KMS-11 (cell line): ENCODE data around the gene CDKL4.
"Not testable (repeated sequence)": the region's sequence is repeated elsewhere in the genome, so short reads cannot be mapped to it uniquely, and the experiment has no call there.

ENCODE experiments used
- H2AFZ ChIP-seq: fragments of 200-600 bp; sonication (generic); 2 replicates; pipeline ENCODE4 v1.6.1; 2016; ENCODE audit warnings: antibody characterized with exemption, mixed run types, low read depth
- H3K27ac ChIP-seq: fragments of 200-600 bp; sonication (generic); 2 replicates; pipeline ENCODE4 v1.6.1; 2016; ENCODE audit warnings: mild to moderate bottlenecking, mixed run types
- H3K27me3 ChIP-seq: fragments of 200-600 bp; sonication (generic); 2 replicates; pipeline ENCODE4 v1.6.1; 2017; ENCODE audit warnings: mild to moderate bottlenecking, low read depth, mixed run types, moderate library complexity; ENCODE audit not compliant: insufficient read depth
- H3K36me3 ChIP-seq: fragments of 200-600 bp; sonication (generic); 2 replicates; pipeline ENCODE4 v1.6.1; 2017; ENCODE audit warnings: mild to moderate bottlenecking, mixed run types; ENCODE audit not compliant: insufficient read depth
- H3K4me1 ChIP-seq: fragments of 200-600 bp; sonication (generic); 2 replicates; pipeline ENCODE4 v1.6.1; 2016; ENCODE audit warnings: mild to moderate bottlenecking, low read depth, mixed run types; ENCODE audit not compliant: poor library complexity, severe bottlenecking
- H3K4me2 ChIP-seq: fragments of 200-600 bp; sonication (generic); 2 replicates; pipeline ENCODE4 v1.7.0; 2016; ENCODE audit warnings: mild to moderate bottlenecking, mixed run types
- H3K4me3 ChIP-seq: fragments of 200-600 bp; sonication (generic); IDR thresholded peaks from 2 replicates; pipeline ENCODE4 v1.6.1; 2017; ENCODE audit warnings: low read depth, low read length, mixed read lengths; ENCODE audit not compliant: insufficient read depth
- H3K79me2 ChIP-seq: fragments of 200-600 bp; sonication (generic); 2 replicates; pipeline ENCODE4 v1.6.1; 2016; ENCODE audit warnings: low read depth, mixed run types; ENCODE audit not compliant: insufficient read depth
- H3K9ac ChIP-seq: fragments of 200-600 bp; sonication (generic); 2 replicates; pipeline ENCODE4 v1.6.1; 2016; ENCODE audit warnings: mild to moderate bottlenecking, mixed run types
- H4K20me1 ChIP-seq: fragments of 200-600 bp; sonication (generic); 2 replicates; pipeline ENCODE4 v1.6.1; 2016; ENCODE audit warnings: mild to moderate bottlenecking, mixed run types; ENCODE audit not compliant: insufficient read depth
- TF ChIP-seq, protein P1 (sequence below): fragments of 200-600 bp; sonication (generic); conservative IDR thresholded peaks from 2 replicates; pipeline ENCODE4 v1.6.1; 2017; ENCODE audit warnings: low read depth, mild to moderate bottlenecking, antibody characterized with exemption, low read length, moderate library complexity, mixed read lengths

CDKL4 gene

GRCh38 chr2:39156846-39157245, 86.9 kb downstream of the CDKL4 start:
- Histone ChIP-seq H3K36me3 (no peaks in the 10 kb centered on the region), H3K79me2 (no peaks in the 10 kb centered on the region), H3K27ac (no peak overlapping the region), H3K9ac (no peak overlapping the region), H4K20me1 (no peaks in the 10 kb centered on the region), H2AFZ (no peak overlapping the region), H3K4me1 (peaks cover 15% of the 10 kb centered on the region), H3K27me3 (no peaks in the 10 kb centered on the region), H3K4me2 (no peak overlapping the region), H3K4me3 (no peak overlapping the region)
- TF ChIP-seq, protein P1, sequence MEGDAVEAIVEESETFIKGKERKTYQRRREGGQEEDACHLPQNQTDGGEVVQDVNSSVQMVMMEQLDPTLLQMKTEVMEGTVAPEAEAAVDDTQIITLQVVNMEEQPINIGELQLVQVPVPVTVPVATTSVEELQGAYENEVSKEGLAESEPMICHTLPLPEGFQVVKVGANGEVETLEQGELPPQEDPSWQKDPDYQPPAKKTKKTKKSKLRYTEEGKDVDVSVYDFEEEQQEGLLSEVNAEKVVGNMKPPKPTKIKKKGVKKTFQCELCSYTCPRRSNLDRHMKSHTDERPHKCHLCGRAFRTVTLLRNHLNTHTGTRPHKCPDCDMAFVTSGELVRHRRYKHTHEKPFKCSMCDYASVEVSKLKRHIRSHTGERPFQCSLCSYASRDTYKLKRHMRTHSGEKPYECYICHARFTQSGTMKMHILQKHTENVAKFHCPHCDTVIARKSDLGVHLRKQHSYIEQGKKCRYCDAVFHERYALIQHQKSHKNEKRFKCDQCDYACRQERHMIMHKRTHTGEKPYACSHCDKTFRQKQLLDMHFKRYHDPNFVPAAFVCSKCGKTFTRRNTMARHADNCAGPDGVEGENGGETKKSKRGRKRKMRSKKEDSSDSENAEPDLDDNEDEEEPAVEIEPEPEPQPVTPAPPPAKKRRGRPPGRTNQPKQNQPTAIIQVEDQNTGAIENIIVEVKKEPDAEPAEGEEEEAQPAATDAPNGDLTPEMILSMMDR, result no peak

- no peak overlapping the region for H2AFZ ChIP-seq
- H3K79me2 ChIP-seq, result no peaks in the 10 kb centered on the region
- TF ChIP-seq, protein P1, result no peak
- H3K4me1 ChIP-seq, result peaks cover 12% of the 10 kb centered on the region
- no peak overlapping the region for H3K4me2 ChIP-seq
- H3K9ac ChIP-seq, result no peak overlapping the region
- H3K4me3 ChIP-seq, result no peak overlapping the region
- H3K27ac ChIP-seq, result no peak overlapping the region
- H3K36me3 ChIP-seq, result no peaks in the 10 kb centered on the region
- H4K20me1 ChIP-seq, result no peaks in the 10 kb centered on the region
- no peaks in the 10 kb centered on the region for H3K27me3 ChIP-seq
Measured at GRCh38 chr2:39156107-39156506, 87.7 kb downstream of the CDKL4 start.

DNA sequence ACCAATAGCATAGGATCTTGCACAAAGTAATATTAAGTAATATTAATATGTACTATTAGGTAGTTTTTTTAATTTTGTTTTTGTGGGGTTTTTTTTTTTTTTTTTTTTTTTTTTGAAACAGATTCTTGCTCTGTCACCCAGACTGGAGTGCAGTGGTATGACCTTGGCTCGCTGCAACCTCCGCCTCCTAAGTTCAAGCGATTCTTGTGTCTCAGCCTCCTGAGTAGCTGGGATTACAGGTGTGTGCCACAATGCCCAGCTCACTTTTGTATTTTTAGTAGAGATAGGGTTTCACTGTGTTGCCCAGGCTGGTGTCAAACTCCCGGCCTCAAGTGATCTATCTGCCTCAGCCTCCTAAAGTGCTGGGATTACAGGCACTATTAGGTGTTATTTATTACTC, 88.2 kb downstream of the CDKL4 start:
- not testable (repeated sequence) for H3K36me3 ChIP-seq, H3K79me2 ChIP-seq, H3K27ac ChIP-seq, H3K27me3 ChIP-seq, H3K9ac ChIP-seq, H3K4me1 ChIP-seq, H3K4me2 ChIP-seq, H2AFZ ChIP-seq, H4K20me1 ChIP-seq, H3K4me3 ChIP-seq

- Histone ChIP-seq H3K4me3 (no peak overlapping the region), H3K9ac (no peak overlapping the region)
Measured at GRCh38 chr2:39154944-39155343, 88.8 kb downstream of the CDKL4 start.

DNA sequence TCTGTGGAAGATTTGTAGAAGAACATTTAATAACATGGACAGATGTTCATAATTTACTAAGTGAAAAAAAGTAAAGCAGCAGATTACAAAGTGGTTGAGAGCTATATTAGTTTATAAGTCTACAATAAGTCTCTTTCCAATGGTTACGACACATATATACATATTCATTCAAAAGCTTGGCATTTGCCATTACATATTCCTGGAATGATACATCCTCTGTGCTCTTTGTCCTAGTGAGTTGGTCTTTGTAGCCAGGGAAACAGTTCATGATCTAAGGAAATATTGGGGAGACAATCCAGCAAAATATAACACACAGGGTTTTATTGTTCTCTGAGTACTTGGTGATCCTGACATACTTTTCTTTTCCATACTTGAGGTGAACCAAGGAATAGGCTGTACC, 90.5 kb downstream of the CDKL4 start:
- no peak overlapping the region for H3K4me2 ChIP-seq
- no peak overlapping the region for H2AFZ ChIP-seq
- H3K9ac ChIP-seq, result no peak overlapping the region

More at GRCh38 chr2:39154944-39155343, 88.8 kb downstream of the CDKL4 start:
- Histone ChIP-seq H3K36me3 (no peaks in the 10 kb centered on the region), H2AFZ (no peak overlapping the region), H3K27me3 (no peaks in the 10 kb centered on the region), H4K20me1 (no peaks in the 10 kb centered on the region), H3K27ac (no peak overlapping the region), H3K79me2 (no peaks in the 10 kb centered on the region), H3K4me2 (no peak overlapping the region), H3K4me1 (peaks cover 7% of the 10 kb centered on the region)
- TF ChIP-seq, protein P1, result no peak

More for the DNA sequence above, 90.5 kb downstream of the CDKL4 start:
- Histone ChIP-seq H3K27me3 (no peaks in the 10 kb centered on the region), H3K79me2 (no peaks in the 10 kb centered on the region), H3K4me3 (no peak overlapping the region), H3K36me3 (no peaks in the 10 kb centered on the region), H3K4me1 (peaks cover 5% of the 10 kb centered on the region), H4K20me1 (no peaks in the 10 kb centered on the region), H3K27ac (no peak overlapping the region)
- TF ChIP-seq, protein P1, result no peak
